Astrocyte (in vitro differentiated cells and primary cell): ENCODE data around the gene TNFRSF1A. TPM values are rescaled to one million over a fixed set of nuclear protein-coding genes. Genes with fewer than 3 reads are reported as not detected.

ENCODE experiments used
- DNase-seq: peaks from one replicate; pipeline ENCODE4 v3.0.0-alpha.2; 2010; ENCODE audit warnings: low read depth
- FAIRE-seq: peaks from 2 replicates; lab custom pipeline; 2011; peaks lifted over from hg19 to GRCh38; lab: Jason Lieb, UNC
- H2AFZ ChIP-seq: 2 replicates; pipeline ENCODE4 v1.6.0; 2012; ENCODE audit warnings: low read depth, low read length, inconsistent platforms
- H3K27ac ChIP-seq: 2 replicates; pipeline ENCODE4 v1.5.1; 2011; ENCODE audit warnings: low read depth, low read length, inconsistent platforms
- H3K27me3 ChIP-seq: 2 replicates; pipeline ENCODE4 v1.6.0; 2011; ENCODE audit warnings: low read length, inconsistent platforms; ENCODE audit not compliant: insufficient read depth
- H3K36me3 ChIP-seq: 2 replicates; pipeline ENCODE4 v1.5.1; 2011; ENCODE audit warnings: low read length, inconsistent platforms; ENCODE audit not compliant: insufficient read depth
- H3K4me1 ChIP-seq: 2 replicates; pipeline ENCODE4 v1.5.1; 2011; ENCODE audit warnings: low read length, inconsistent platforms; ENCODE audit not compliant: insufficient read depth
- H3K4me2 ChIP-seq: 2 replicates; pipeline ENCODE4 v1.6.0; 2012; ENCODE audit warnings: low read length, inconsistent platforms
- H3K4me3 ChIP-seq: 2 replicates; pipeline ENCODE4 v1.5.1; 2011; ENCODE audit warnings: low read depth, mild to moderate bottlenecking, low read length, inconsistent platforms; ENCODE audit not compliant: insufficient read depth
- H3K79me2 ChIP-seq: 2 replicates; pipeline ENCODE4 v1.6.0; 2012; ENCODE audit warnings: mild to moderate bottlenecking, low read length, inconsistent platforms; ENCODE audit not compliant: insufficient read depth
- H3K9ac ChIP-seq: 2 replicates; pipeline ENCODE4 v1.6.0; 2012; ENCODE audit warnings: mild to moderate bottlenecking, low read length, inconsistent platforms
- H3K9me3 ChIP-seq: 2 replicates; pipeline ENCODE4 v1.5.1; 2012; ENCODE audit warnings: low read depth, mild to moderate bottlenecking, low read length, inconsistent platforms; ENCODE audit not compliant: insufficient read depth
- H4K20me1 ChIP-seq: 2 replicates; pipeline ENCODE4 v1.6.0; 2012; ENCODE audit warnings: low read length, inconsistent platforms; ENCODE audit not compliant: insufficient read depth
- H3K27ac Mint-ChIP-seq: one replicate; pipeline ENCODE4 v1.8.0; 2021; ENCODE audit warnings: mild to moderate bottlenecking, mixed read lengths; ENCODE audit not compliant: unreplicated experiment
- H3K27me3 Mint-ChIP-seq: one replicate; pipeline ENCODE4 v1.8.0; 2021; ENCODE audit warnings: low read depth, mixed read lengths; ENCODE audit not compliant: unreplicated experiment
- H3K36me3 Mint-ChIP-seq: one replicate; pipeline ENCODE4 v1.8.0; 2021; ENCODE audit warnings: low read depth, mixed read lengths; ENCODE audit not compliant: unreplicated experiment
- H3K4me1 Mint-ChIP-seq: one replicate; pipeline ENCODE4 v1.8.0; 2021; ENCODE audit warnings: low read depth, mixed read lengths; ENCODE audit not compliant: unreplicated experiment
- H3K4me3 Mint-ChIP-seq: one replicate; pipeline ENCODE4 v1.8.0; 2021; ENCODE audit warnings: mild to moderate bottlenecking, moderate library complexity, mixed read lengths; ENCODE audit not compliant: unreplicated experiment
- H3K9me3 Mint-ChIP-seq: one replicate; pipeline ENCODE4 v1.8.0; 2021; ENCODE audit warnings: mild to moderate bottlenecking, mixed read lengths; ENCODE audit not compliant: unreplicated experiment
- EZH2 ChIP-seq: IDR thresholded peaks from 2 replicates; pipeline ENCODE4 v1.6.1; 2012; ENCODE audit warnings: mild to moderate bottlenecking, low read length, inconsistent platforms; ENCODE audit not compliant: insufficient read depth
- total RNA-seq: library from RNA; stranded (reverse); gene quantifications from 2 replicates; pipeline ENCODE4 v1.2.1, GENCODE V29; 2021
- TF ChIP-seq, protein P1 (sequence below): IDR thresholded peaks from 2 replicates; pipeline ENCODE4 v1.5.1; 2011; ENCODE audit warnings: low read depth, mild to moderate bottlenecking, inconsistent platforms, low read length, moderate library complexity; ENCODE audit not compliant: insufficient read depth

Gene TNFRSF1A
- total RNA-seq, 1 donor from 2014 or later: 118 TPM

GRCh38 chr12:6364044-6364374, 22.1 kb upstream of the TNFRSF1A start:
- no peak overlapping the region for H3K9ac ChIP-seq

DNA sequence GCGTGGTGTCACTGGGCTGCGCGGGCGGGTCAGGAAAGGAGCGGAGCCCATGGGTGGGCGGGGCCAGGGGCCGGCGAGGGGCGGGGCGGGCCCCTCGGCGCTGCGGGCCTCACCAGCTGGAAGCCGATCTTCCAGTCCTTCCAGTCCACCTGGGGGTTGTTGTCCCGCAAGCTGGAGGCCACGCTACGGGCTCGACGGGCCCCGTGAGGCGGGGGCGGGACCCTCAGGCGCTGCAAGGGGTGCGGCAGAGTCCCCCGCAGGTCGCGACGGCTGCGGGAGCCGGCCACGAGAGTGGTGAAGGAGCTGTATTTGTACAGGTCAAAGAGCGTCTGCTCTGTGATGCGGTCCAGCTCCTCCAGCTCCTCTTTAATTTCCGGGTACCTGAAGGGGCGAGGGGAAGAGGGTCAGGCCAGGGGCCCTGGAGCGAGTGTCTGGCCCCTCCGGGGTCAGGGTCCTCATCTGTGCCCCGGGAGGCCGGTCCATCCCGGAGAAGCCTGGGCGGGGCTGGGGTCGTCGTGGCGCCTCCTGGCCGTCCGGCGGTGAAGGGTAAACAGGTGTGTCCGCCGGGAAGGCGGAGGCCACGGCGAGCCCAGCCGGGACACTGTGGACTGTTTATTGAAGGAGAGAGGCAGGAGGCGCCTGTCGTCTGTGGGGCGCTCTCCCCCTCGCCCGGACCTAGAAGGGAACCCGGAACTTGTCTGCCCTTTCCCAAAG, 21.6 kb upstream of the TNFRSF1A start:
- no peak for FAIRE-seq
- H3K4me1 Mint-ChIP-seq: no peaks in the 10 kb centered on the region
- H3K4me3 Mint-ChIP-seq: no peak overlapping the region
- Histone ChIP-seq H2AFZ (peak overlapping the region; percentile 93), H3K4me1 (peaks cover 9% of the 10 kb centered on the region), H3K4me2 (peak overlapping the region; percentile 88), H3K27ac (no peak overlapping the region), H3K9me3 (no peaks in the 10 kb centered on the region), H3K4me3 (peak overlapping the region; percentile 42), H3K79me2 (no peaks in the 10 kb centered on the region), H4K20me1 (no peaks in the 10 kb centered on the region), H3K9ac (peak overlapping the region; percentile 39), H3K27me3 (no peaks in the 10 kb centered on the region), H3K36me3 (no peaks in the 10 kb centered on the region)
- H3K9me3 Mint-ChIP-seq: no peaks in the 10 kb centered on the region
- DNase-seq: no peak
- H3K27me3 Mint-ChIP-seq: peaks cover 5% of the 10 kb centered on the region
- peaks cover 2% of the 10 kb centered on the region for H3K36me3 Mint-ChIP-seq
- TF ChIP-seq, protein P1, sequence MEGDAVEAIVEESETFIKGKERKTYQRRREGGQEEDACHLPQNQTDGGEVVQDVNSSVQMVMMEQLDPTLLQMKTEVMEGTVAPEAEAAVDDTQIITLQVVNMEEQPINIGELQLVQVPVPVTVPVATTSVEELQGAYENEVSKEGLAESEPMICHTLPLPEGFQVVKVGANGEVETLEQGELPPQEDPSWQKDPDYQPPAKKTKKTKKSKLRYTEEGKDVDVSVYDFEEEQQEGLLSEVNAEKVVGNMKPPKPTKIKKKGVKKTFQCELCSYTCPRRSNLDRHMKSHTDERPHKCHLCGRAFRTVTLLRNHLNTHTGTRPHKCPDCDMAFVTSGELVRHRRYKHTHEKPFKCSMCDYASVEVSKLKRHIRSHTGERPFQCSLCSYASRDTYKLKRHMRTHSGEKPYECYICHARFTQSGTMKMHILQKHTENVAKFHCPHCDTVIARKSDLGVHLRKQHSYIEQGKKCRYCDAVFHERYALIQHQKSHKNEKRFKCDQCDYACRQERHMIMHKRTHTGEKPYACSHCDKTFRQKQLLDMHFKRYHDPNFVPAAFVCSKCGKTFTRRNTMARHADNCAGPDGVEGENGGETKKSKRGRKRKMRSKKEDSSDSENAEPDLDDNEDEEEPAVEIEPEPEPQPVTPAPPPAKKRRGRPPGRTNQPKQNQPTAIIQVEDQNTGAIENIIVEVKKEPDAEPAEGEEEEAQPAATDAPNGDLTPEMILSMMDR: no peak
- no peak for TF ChIP-seq EZH2
- H3K27ac Mint-ChIP-seq: no peak overlapping the region

More at GRCh38 chr12:6364044-6364374, 22.1 kb upstream of the TNFRSF1A start:
- FAIRE-seq: no peak
- no peaks in the 10 kb centered on the region for H3K9me3 Mint-ChIP-seq
- Histone ChIP-seq H3K27ac (no peak overlapping the region), H3K9me3 (no peaks in the 10 kb centered on the region), H3K27me3 (no peaks in the 10 kb centered on the region), H3K4me2 (no peak overlapping the region), H3K79me2 (no peaks in the 10 kb centered on the region), H4K20me1 (no peaks in the 10 kb centered on the region), H3K4me3 (no peak overlapping the region), H3K36me3 (no peaks in the 10 kb centered on the region), H2AFZ (peak overlapping the region; percentile 93), H3K4me1 (peaks cover 9% of the 10 kb centered on the region)
- no peaks in the 10 kb centered on the region for H3K4me1 Mint-ChIP-seq
- no peak overlapping the region for H3K4me3 Mint-ChIP-seq
- DNase-seq: no peak
- H3K27ac Mint-ChIP-seq: no peak overlapping the region
- H3K36me3 Mint-ChIP-seq: peaks cover 2% of the 10 kb centered on the region
- TF ChIP-seq, protein P1: no peak
- TF ChIP-seq EZH2: no peak
- peaks cover 5% of the 10 kb centered on the region for H3K27me3 Mint-ChIP-seq

DNA sequence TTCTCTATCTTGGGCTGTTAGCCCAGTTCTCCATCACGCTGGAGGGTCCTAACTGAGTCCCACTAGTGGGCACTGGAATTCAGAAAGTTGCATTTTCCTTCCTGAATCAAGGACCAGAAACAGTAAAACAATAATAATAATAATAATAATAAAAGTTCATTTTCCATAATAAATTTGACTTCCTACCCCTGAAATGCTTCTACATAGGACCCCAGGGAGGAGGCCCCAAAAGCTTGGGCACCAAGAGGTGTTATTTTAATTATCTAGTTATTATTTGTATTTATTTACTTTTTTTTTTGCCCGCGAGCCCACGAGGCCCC, 21.1 kb upstream of the TNFRSF1A start:
- Histone ChIP-seq H4K20me1 (no peaks in the 10 kb centered on the region), H3K27me3 (no peaks in the 10 kb centered on the region), H3K36me3 (no peaks in the 10 kb centered on the region), H3K9ac (no peak overlapping the region), H3K79me2 (no peaks in the 10 kb centered on the region), H2AFZ (no peak overlapping the region), H3K9me3 (no peaks in the 10 kb centered on the region), H3K27ac (no peak overlapping the region), H3K4me2 (peak overlapping the region; percentile 88), H3K4me3 (no peak overlapping the region), H3K4me1 (peaks cover 9% of the 10 kb centered on the region)
- H3K4me1 Mint-ChIP-seq: no peaks in the 10 kb centered on the region
- peaks cover 5% of the 10 kb centered on the region for H3K27me3 Mint-ChIP-seq
- no peak overlapping the region for H3K27ac Mint-ChIP-seq
- no peak overlapping the region for H3K4me3 Mint-ChIP-seq
- DNase-seq (no peak), FAIRE-seq (no peak)
- no peaks in the 10 kb centered on the region for H3K9me3 Mint-ChIP-seq
- H3K36me3 Mint-ChIP-seq: peaks cover 2% of the 10 kb centered on the region
- TF ChIP-seq, protein P1: no peak
- no peak for TF ChIP-seq EZH2
